GM06990 (cell line): Measurements from ENCODE around the gene KLHL33.

Experiments
- DNase-seq: peaks from one replicate; pipeline ENCODE4 v3.0.0-alpha.2; 2011; ENCODE audit not compliant: insufficient read length; ENCODE audit errors: extremely low read depth
- H3K27me3 ChIP-seq: replicated peaks from 2 replicates; pipeline ENCODE4 v1.6.0; 2011; ENCODE audit warnings: low read length; ENCODE audit not compliant: control insufficient read depth, insufficient read depth
- H3K36me3 ChIP-seq: 2 replicates; pipeline ENCODE4 v1.5.1; 2011; ENCODE audit warnings: low read length; ENCODE audit not compliant: control insufficient read depth, insufficient read depth
- H3K4me3 ChIP-seq: replicated peaks from 2 replicates; pipeline ENCODE4 v1.5.1; 2011; ENCODE audit warnings: low read depth, mild to moderate bottlenecking, control low read depth, low read length
- TF ChIP-seq, protein P1 (sequence below): IDR thresholded peaks from 2 replicates; pipeline ENCODE4 v1.5.1; 2011; ENCODE audit warnings: low read length, control low read depth, mild to moderate bottlenecking, inconsistent platforms; ENCODE audit not compliant: insufficient read depth, poor library complexity, severe bottlenecking

The KLHL33 gene

DNA sequence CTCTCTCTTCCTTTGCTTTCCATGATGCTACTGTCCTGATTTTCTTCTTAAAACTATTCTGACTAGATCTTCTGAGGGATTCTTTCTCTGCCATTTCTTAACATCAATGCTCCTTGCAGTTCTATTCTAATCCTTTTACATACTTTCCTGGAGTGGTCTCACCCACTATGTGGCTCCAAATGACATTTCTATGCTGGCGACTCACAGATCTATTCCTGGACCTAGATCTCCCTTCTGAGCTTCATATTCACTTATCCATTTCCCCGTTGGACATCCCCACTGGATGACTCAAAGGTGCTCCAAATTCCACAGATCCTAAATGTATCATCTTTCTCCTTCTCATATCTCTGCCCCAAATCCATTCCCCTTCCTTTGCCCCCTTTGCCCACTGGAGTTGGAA, 26.7 kb downstream of the KLHL33 start:
- DNase-seq: no peak
- no peaks in the 10 kb centered on the region for H3K27me3 ChIP-seq
- H3K4me3 ChIP-seq: no peak overlapping the region
- TF ChIP-seq, protein P1, sequence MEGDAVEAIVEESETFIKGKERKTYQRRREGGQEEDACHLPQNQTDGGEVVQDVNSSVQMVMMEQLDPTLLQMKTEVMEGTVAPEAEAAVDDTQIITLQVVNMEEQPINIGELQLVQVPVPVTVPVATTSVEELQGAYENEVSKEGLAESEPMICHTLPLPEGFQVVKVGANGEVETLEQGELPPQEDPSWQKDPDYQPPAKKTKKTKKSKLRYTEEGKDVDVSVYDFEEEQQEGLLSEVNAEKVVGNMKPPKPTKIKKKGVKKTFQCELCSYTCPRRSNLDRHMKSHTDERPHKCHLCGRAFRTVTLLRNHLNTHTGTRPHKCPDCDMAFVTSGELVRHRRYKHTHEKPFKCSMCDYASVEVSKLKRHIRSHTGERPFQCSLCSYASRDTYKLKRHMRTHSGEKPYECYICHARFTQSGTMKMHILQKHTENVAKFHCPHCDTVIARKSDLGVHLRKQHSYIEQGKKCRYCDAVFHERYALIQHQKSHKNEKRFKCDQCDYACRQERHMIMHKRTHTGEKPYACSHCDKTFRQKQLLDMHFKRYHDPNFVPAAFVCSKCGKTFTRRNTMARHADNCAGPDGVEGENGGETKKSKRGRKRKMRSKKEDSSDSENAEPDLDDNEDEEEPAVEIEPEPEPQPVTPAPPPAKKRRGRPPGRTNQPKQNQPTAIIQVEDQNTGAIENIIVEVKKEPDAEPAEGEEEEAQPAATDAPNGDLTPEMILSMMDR: no peak
- H3K36me3 ChIP-seq: peaks cover 18% of the 10 kb centered on the region

DNA sequence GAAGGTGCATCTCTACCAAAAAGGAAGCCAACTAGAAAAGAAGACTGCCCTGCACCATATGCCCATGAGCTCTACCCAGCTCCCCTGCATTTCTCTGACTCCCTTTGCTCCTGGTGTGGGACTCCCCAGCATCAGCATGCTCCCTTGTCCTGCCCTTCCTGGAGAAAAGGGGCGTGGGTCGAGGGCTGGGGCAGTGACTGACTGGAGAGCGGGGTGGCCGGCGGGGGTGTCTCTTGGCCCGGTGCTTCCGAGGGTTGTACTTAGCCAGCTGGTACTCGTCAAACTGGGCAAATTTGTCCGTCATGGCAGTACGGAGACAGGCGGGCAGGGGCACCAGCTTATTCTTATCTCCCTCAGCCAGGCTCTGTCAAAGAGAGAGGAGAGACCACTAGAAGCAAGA, 32.4 kb downstream of the KLHL33 start:
- H3K36me3 ChIP-seq: peaks cover 34% of the 10 kb centered on the region
- TF ChIP-seq, protein P1: no peak
- no peak overlapping the region for H3K4me3 ChIP-seq
- DNase-seq: no peak
- no peaks in the 10 kb centered on the region for H3K27me3 ChIP-seq

DNA sequence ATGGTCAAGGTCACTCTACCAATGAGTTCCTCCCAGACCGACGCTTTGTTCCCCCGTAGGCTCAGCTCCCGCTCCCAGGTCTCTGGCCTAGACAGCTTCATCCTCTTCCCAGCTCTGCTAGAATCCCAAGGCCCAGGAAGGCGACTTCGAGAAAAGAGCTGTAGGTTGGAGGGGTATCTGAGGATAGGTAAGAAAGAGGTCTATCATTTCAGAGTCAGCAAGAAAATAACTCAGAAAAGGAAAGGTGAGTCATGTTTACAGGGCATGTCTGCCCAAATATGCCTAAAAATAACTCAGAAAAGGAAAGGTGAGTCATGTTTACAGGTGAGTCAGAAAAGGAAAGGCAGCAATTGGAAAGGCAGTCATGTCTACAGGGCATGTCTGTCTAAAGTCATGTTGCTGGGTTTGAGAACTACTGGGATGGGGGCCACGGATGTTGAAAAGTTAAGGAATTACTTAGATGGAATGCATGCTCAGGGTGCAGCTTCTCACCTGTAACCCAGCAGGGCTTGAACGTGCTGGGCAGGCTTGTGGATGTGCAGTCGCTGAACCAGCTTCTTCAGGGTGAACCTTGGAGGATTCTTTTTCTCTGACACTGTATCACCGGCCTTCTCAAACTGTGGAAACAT, 34.9 kb downstream of the KLHL33 start:
- no peak for DNase-seq
- H3K4me3 ChIP-seq: no peak overlapping the region
- peaks cover 28% of the 10 kb centered on the region for H3K36me3 ChIP-seq
- no peaks in the 10 kb centered on the region for H3K27me3 ChIP-seq
- TF ChIP-seq, protein P1: no peak

DNA sequence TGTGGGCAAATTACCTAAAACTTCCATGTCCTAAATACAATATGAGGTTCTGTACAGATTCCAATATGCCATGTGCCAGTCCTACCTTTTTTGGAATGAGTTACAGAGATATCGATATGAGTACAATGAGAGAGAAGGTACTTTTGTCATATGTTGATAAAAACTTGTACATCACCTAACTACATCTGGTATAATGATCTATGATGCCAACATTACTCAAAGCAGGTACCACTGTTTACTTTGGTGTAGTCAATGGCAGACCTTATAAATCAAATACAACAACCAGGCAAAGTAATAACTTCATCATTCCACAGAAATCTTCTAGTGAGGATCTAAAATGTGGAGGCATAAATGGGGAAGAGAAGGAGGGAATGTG, 35.4 kb downstream of the KLHL33 start:
- Histone ChIP-seq H3K4me3 (no peak overlapping the region), H3K27me3 (no peaks in the 10 kb centered on the region), H3K36me3 (peaks cover 30% of the 10 kb centered on the region)
- DNase-seq: no peak
- TF ChIP-seq, protein P1: no peak

DNA sequence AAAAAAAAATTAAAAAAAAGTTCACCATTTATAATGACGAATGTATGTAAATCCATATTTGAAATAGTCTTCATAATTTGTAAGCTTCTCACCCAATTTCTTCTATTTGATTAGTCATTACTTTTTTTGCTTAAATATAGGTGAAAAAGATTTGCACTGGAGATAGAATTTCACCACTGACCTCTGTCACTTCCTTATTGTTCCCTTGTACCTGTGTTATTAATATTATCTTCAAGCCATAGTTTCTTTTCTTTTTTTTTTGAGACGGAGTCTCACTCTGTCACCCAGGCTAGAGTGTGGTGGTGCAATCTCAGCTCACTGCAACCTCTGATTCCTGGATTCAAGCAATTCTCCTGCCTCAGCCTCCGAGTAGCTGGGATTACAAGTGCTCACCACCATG, 38.5 kb downstream of the KLHL33 start:
- no peak for DNase-seq
- H3K36me3 ChIP-seq: peaks cover 24% of the 10 kb centered on the region
- no peaks in the 10 kb centered on the region for H3K27me3 ChIP-seq
- no peak overlapping the region for H3K4me3 ChIP-seq
- TF ChIP-seq, protein P1: no peak

DNA sequence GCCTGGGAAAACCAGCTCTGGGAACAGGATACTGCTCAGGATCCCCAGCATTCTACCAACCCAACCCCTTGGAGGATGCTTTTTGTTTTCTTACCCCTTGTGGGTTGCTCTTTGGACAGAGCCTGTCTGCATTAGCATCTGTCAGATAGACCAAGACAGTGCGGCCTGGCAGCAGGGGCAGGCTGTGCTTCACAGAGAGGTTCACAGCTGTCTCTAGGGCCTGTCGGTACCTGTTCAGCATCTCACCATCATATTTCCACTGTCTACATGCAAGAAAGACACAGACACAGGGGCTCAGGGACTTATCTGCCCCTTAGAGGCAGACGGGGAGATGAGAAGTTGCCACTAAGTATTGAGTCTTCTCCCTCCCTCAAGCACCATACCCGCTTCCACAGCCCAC, 44.5 kb downstream of the KLHL33 start:
- TF ChIP-seq, protein P1: no peak

More for the DNA sequence above, 44.5 kb downstream of the KLHL33 start:
- Histone ChIP-seq H3K4me3 (no peak overlapping the region), H3K36me3 (peaks cover 41% of the 10 kb centered on the region), H3K27me3 (no peaks in the 10 kb centered on the region)
- no peak for DNase-seq
